ENCODE measurements around the gene IGSF3.

IGSF3 gene

GRCh38 chr1:116528329-116529083 is 139.0 kb downstream of the IGSF3 start:
- Mint-ChIP-seq H3K4me3 (no peak overlapping the region), H3K27ac (peak overlapping the region in 1 of 2 donors; percentile 71), H3K36me3 (ENCODE audit: insufficient read depth) (peaks cover 6% of the 10 kb centered on the region), H3K9me3 (no peaks in the 10 kb centered on the region), H3K27me3 (no peaks in the 10 kb centered on the region), H3K4me1 (ENCODE audit: low read depth in 2 of 2) (peaks cover 1 to 14% of the 10 kb centered on the region in 2 donors)
- DNase-seq, result no peak
- no peak for ATAC-seq (replicated peaks)

- Mint-ChIP-seq H3K4me1 (ENCODE audit: low read depth in 2 of 2) (peaks cover 1 to 13% of the 10 kb centered on the region in 2 donors), H3K27ac (peak overlapping the region in 1 of 2 donors; percentile 57), H3K27me3 (no peaks in the 10 kb centered on the region), H3K4me3 (no peak overlapping the region), H3K9me3 (no peaks in the 10 kb centered on the region), H3K36me3 (ENCODE audit: insufficient read depth) (peaks cover 8% of the 10 kb centered on the region)
- no peak for DNase-seq
- ATAC-seq (replicated peaks), result no peak
Measured at GRCh38 chr1:116525440-116525839, 142.1 kb downstream of the IGSF3 start.
